ENCODE data around the gene PTPRF. TPM values are rescaled to one million over a fixed set of nuclear protein-coding genes. Genes with fewer than 3 reads are reported as not detected.

Gene PTPRF
- total RNA-seq, 2 donors from 2014 or later: 6.3 to 30.7 TPM

DNA sequence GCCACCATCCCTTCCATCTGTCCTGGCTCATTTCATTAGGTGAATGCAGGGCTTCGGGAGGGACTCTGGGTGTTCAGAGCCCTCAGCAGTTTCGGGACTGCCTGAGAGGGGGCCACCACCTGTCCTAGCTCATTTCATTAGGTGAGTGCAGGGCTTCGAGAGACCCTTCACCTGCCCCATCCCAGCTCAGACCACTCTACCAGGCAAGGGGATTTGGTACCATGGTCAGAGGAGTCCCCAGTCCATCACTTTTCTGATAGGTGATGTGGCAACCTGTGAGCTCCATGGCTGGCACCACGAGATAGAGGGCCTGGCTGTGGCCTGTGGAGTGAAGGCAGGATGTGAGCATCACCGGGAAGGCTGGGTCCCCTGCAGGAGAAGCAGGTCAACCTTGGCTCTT is 86.3 kb downstream of the PTPRF start:
- Mint-ChIP-seq H3K27me3 (peaks cover 5% of the 10 kb centered on the region), H3K27ac (no peak overlapping the region), H3K9me3 (no peaks in the 10 kb centered on the region), H3K4me3 (no peak overlapping the region), H3K36me3 (ENCODE audit: low read depth) (no peaks in the 10 kb centered on the region), H3K4me1 (no peaks in the 10 kb centered on the region)
- ATAC-seq (replicated peaks): no peak

- Mint-ChIP-seq H3K4me3 (no peak overlapping the region), H3K36me3 (ENCODE audit: low read depth) (no peaks in the 10 kb centered on the region), H3K4me1 (no peaks in the 10 kb centered on the region), H3K27ac (no peak overlapping the region), H3K9me3 (no peaks in the 10 kb centered on the region), H3K27me3 (peaks cover 4% of the 10 kb centered on the region)
- no peak for ATAC-seq (replicated peaks)
These were observed 87.0 kb downstream of the PTPRF start for GRCh38 chr1:43617668-43618067.

- Mint-ChIP-seq H3K36me3 (ENCODE audit: low read depth) (no peaks in the 10 kb centered on the region), H3K4me1 (no peaks in the 10 kb centered on the region), H3K9me3 (no peaks in the 10 kb centered on the region), H3K27me3 (no peaks in the 10 kb centered on the region), H3K4me3 (no peak overlapping the region), H3K27ac (no peak overlapping the region)
- ATAC-seq (replicated peaks): no peak
These were observed 88.0 kb downstream of the PTPRF start for GRCh38 chr1:43618521-43619313.

DNA sequence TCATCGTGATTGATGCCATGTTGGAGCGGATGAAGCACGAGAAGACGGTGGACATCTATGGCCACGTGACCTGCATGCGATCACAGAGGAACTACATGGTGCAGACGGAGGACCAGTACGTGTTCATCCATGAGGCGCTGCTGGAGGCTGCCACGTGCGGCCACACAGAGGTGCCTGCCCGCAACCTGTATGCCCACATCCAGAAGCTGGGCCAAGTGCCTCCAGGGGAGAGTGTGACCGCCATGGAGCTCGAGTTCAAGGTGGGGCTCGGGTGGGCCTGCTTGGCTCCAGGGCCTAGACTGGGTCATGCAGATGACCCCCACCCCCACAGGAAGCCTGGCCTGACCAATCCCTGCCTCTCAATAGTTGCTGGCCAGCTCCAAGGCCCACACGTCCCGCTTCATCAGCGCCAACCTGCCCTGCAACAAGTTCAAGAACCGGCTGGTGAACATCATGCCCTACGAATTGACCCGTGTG is 88.7 kb downstream of the PTPRF start:
- Mint-ChIP-seq H3K4me1 (no peaks in the 10 kb centered on the region), H3K4me3 (no peak overlapping the region), H3K27me3 (no peaks in the 10 kb centered on the region), H3K27ac (no peak overlapping the region), H3K36me3 (ENCODE audit: low read depth) (no peaks in the 10 kb centered on the region), H3K9me3 (no peaks in the 10 kb centered on the region)
- no peak for ATAC-seq (replicated peaks)

GRCh38 chr1:43619996-43620920 is 89.6 kb downstream of the PTPRF start:
- Mint-ChIP-seq H3K4me1 (no peaks in the 10 kb centered on the region), H3K4me3 (no peak overlapping the region), H3K9me3 (no peaks in the 10 kb centered on the region), H3K27me3 (no peaks in the 10 kb centered on the region), H3K36me3 (ENCODE audit: low read depth) (no peaks in the 10 kb centered on the region), H3K27ac (no peak overlapping the region)
- ATAC-seq (replicated peaks): no peak

DNA sequence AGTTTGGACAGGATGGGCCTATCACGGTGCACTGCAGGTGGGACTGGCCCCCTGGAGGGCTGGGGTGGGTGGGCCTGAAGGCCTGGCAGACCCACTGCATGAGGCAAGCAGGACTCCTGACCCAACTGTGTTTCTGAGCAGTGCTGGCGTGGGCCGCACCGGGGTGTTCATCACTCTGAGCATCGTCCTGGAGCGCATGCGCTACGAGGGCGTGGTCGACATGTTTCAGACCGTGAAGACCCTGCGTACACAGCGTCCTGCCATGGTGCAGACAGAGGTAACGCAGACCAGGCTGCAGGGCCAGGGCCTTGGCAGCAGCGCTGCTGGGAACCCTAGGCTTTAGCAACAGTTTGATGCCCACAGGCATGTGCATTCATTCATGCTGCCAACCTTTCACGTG is 90.3 kb downstream of the PTPRF start:
- Mint-ChIP-seq H3K4me3 (no peak overlapping the region), H3K4me1 (no peaks in the 10 kb centered on the region), H3K27ac (no peak overlapping the region), H3K27me3 (no peaks in the 10 kb centered on the region), H3K36me3 (ENCODE audit: low read depth) (no peaks in the 10 kb centered on the region), H3K9me3 (no peaks in the 10 kb centered on the region)
- ATAC-seq (replicated peaks): no peak

- no peaks in the 10 kb centered on the region for H3K27me3 Mint-ChIP-seq
- H3K9me3 Mint-ChIP-seq: no peaks in the 10 kb centered on the region
- no peaks in the 10 kb centered on the region for H3K4me1 Mint-ChIP-seq
- no peak for ATAC-seq (replicated peaks)
- H3K36me3 Mint-ChIP-seq (ENCODE audit: low read depth): no peaks in the 10 kb centered on the region
- H3K4me3 Mint-ChIP-seq: no peak overlapping the region
- H3K27ac Mint-ChIP-seq: no peak overlapping the region
These were observed 90.7 kb downstream of the PTPRF start for GRCh38 chr1:43621386-43621785.

GRCh38 chr1:43621861-43622260 is 91.2 kb downstream of the PTPRF start:
- Mint-ChIP-seq H3K27me3 (peaks cover 2% of the 10 kb centered on the region), H3K4me1 (no peaks in the 10 kb centered on the region), H3K9me3 (no peaks in the 10 kb centered on the region), H3K4me3 (no peak overlapping the region), H3K27ac (no peak overlapping the region), H3K36me3 (ENCODE audit: low read depth) (no peaks in the 10 kb centered on the region)
- no peak for ATAC-seq (replicated peaks)

GRCh38 chr1:43622471-43622870 is 91.8 kb downstream of the PTPRF start:
- peaks cover 3% of the 10 kb centered on the region for H3K27me3 Mint-ChIP-seq
- ATAC-seq (replicated peaks): no peak
- no peak overlapping the region for H3K4me3 Mint-ChIP-seq
- H3K4me1 Mint-ChIP-seq: no peaks in the 10 kb centered on the region
- no peak overlapping the region for H3K27ac Mint-ChIP-seq
- no peaks in the 10 kb centered on the region for H3K36me3 Mint-ChIP-seq (ENCODE audit: low read depth)
- no peaks in the 10 kb centered on the region for H3K9me3 Mint-ChIP-seq

GRCh38 chr1:43622901-43623780 is 92.5 kb downstream of the PTPRF start:
- H3K36me3 Mint-ChIP-seq (ENCODE audit: low read depth): no peaks in the 10 kb centered on the region
- no peaks in the 10 kb centered on the region for H3K9me3 Mint-ChIP-seq
- no peak overlapping the region for H3K27ac Mint-ChIP-seq
- no peaks in the 10 kb centered on the region for H3K4me1 Mint-ChIP-seq
- ATAC-seq (replicated peaks): no peak
- H3K4me3 Mint-ChIP-seq: no peak overlapping the region
- H3K27me3 Mint-ChIP-seq: peaks cover 3% of the 10 kb centered on the region

DNA sequence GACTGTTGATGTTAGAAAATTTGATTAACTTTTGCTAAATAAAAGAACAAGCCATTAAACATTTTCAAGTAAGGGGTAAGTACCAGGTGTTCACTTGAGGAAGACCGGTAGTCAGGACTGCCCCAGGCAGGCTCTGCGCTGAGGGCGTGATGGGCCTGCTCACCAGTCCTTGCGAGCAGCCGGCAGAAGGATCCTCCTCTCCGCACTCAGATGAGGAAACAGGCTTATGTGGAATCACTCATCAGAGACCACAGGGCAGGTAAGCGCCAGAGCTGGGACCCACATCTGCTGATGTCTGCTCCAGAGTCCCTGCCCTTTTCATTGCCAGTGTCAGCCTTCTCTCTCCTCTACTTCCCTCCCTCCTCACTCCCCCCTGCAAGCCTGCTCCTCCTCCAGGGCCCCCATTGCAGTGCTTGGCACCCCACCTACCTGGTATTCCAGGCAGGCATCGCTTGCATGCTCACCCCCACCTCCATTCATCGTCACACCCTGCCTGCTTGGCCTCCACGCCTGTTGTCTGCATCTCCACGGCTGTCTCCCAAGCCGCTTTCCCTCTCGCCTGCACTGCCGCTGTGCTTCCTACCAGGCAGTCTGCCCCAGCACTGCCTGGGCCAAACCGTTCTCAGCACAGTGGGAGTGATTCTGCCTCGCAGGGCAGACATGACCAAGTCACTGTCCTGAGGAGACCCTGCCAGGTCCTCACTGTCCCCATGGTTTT is 94.5 kb downstream of the PTPRF start:
- H3K4me3 Mint-ChIP-seq: no peak overlapping the region
- H3K27me3 Mint-ChIP-seq: peaks cover 3% of the 10 kb centered on the region
- no peaks in the 10 kb centered on the region for H3K9me3 Mint-ChIP-seq
- no peaks in the 10 kb centered on the region for H3K4me1 Mint-ChIP-seq
- no peak overlapping the region for H3K27ac Mint-ChIP-seq
- H3K36me3 Mint-ChIP-seq (ENCODE audit: low read depth): no peaks in the 10 kb centered on the region
- ATAC-seq (replicated peaks): no peak

GRCh38 chr1:43632135-43632670 is 101.5 kb downstream of the PTPRF start:
- Mint-ChIP-seq H3K9me3 (no peaks in the 10 kb centered on the region), H3K27me3 (no peaks in the 10 kb centered on the region), H3K4me1 (no peaks in the 10 kb centered on the region), H3K27ac (no peak overlapping the region), H3K4me3 (no peak overlapping the region), H3K36me3 (ENCODE audit: low read depth) (no peaks in the 10 kb centered on the region)
- no peak for ATAC-seq (replicated peaks)

- Mint-ChIP-seq H3K4me1 (no peaks in the 10 kb centered on the region), H3K4me3 (no peak overlapping the region), H3K27ac (no peak overlapping the region), H3K27me3 (no peaks in the 10 kb centered on the region), H3K9me3 (no peaks in the 10 kb centered on the region), H3K36me3 (ENCODE audit: low read depth) (no peaks in the 10 kb centered on the region)
- no peak for ATAC-seq (replicated peaks)
These were observed 104.0 kb downstream of the PTPRF start for GRCh38 chr1:43634721-43635120.
